MCF 10A (cell line): Measurements from ENCODE around the gene IKBKE. TPM values are rescaled to one million over a fixed set of nuclear protein-coding genes. Genes with fewer than 3 reads are reported as not detected.
A peak's percentile ranks its signal among the peaks of the same experiment; 100 is the strongest.

Source experiments
- BruUV-seq: library from RNA; stranded (reverse); fragments of 400-500 nt; replicated peaks from 2 replicates; lab custom pipeline; 2021; lab: Mats Ljungman, UMichigan
- CTCF ChIA-PET: fragments of 300-600 bp; sonication (Branson Sonifier 250); formaldehyde crosslinking; extraction: SDS; loops from one replicate; lab custom pipeline; 2021; ENCODE audit warnings: antibody characterized with exemption, inconsistent platforms; lab: Yijun Ruan, JAX
- POLR2A ChIA-PET: fragments of 300-600, 350-650 bp; sonication (Branson Sonifier 250); formaldehyde crosslinking; extraction: SDS; loops from one replicate; lab custom pipeline; 2020; ENCODE audit warnings: antibody characterized with exemption, inconsistent platforms; lab: Yijun Ruan, JAX
- DNase-seq: peaks from one replicate; pipeline ENCODE4 v3.0.0-alpha.2; 2018; ENCODE audit not compliant: unreplicated experiment
- H3K27ac Mint-ChIP-seq: one replicate; pipeline ENCODE4 v1.8.0; 2022; ENCODE audit warnings: mild to moderate bottlenecking, low read depth, mixed read lengths; ENCODE audit not compliant: unreplicated experiment
- H3K27me3 Mint-ChIP-seq: one replicate; pipeline ENCODE4 v1.8.0; 2022; ENCODE audit warnings: mixed read lengths; ENCODE audit not compliant: insufficient read depth, unreplicated experiment
- H3K36me3 Mint-ChIP-seq: one replicate; pipeline ENCODE4 v1.8.0; 2022; ENCODE audit warnings: mild to moderate bottlenecking, moderate library complexity, mixed read lengths; ENCODE audit not compliant: insufficient read depth, unreplicated experiment
- H3K4me1 Mint-ChIP-seq: one replicate; pipeline ENCODE4 v1.8.0; 2022; ENCODE audit warnings: mixed read lengths; ENCODE audit not compliant: insufficient read depth, unreplicated experiment
- H3K4me3 Mint-ChIP-seq: one replicate; pipeline ENCODE4 v1.8.0; 2022; ENCODE audit warnings: mild to moderate bottlenecking, moderate library complexity, mixed read lengths; ENCODE audit not compliant: unreplicated experiment
- H3K9me3 Mint-ChIP-seq: one replicate; pipeline ENCODE4 v1.8.0; 2022; ENCODE audit warnings: mixed read lengths; ENCODE audit not compliant: unreplicated experiment
- intact Hi-C: fragments of 100-400 bp; cut with micrococcal nuclease; formaldehyde crosslinking; loops from 2 replicates; pipeline ENCODE4 v1.14.1; 2022
- total RNA-seq: library from RNA; stranded (reverse); gene quantifications from 2 replicates; pipeline ENCODE4 v1.2.3, GENCODE V29; 2022
- TF ChIP-seq, protein P1 (sequence below): fragments of 200-600 bp; IDR thresholded peaks from one replicate; pipeline ENCODE4 v1.8.0; 2022; ENCODE audit warnings: antibody characterized with exemption, mild to moderate bottlenecking; ENCODE audit not compliant: unreplicated experiment

Gene IKBKE
- total RNA-seq, 1 experiment from 2014 or later = 12.1 TPM

DNA sequence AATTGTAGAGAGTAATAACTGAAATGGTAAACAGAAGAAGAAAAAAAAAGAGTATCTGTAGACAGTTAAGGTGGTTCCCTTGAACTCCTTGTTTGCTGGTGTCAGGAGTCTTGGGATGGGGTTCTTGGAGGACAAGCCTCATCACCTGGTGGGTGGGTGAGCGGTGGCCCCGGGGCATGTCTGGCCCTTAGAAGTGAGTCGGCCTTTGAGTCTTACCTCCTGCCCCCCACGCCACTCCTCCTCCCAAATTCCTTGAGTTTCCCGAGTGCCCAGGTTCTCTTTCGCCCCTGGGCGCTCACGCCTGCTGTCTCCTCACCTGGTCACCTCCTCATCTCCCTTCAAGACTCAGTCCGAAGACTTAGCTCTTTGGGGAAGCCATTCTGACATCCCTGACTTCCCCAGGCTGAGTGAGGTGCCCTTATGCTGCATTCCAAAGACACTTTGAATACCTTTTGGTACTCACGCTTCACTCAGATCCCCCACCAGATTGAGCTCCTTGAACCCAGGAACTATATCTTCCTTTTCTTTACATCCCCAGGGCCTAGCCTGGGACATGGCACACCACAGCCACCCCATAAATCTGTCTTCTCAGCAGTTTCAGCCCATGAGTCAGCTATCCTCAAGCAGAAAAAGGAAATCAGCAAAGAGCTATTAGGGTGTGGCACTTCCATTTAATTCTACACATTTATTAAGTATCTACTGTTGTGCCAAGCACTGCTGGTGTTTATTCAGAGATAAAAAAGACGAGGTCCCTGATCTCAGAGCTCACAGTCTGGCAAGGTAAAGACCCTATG is 13.5 kb upstream of the IKBKE start:
- POLR2A ChIA-PET = interaction anchor here (0.9 to 1.5 kb wide), 4 partner anchors 14 to 155 kb away, joined by 3 to 4 read pairs (median 3); partner anchors contain the start of genes EIF2D and IKBKE

DNA sequence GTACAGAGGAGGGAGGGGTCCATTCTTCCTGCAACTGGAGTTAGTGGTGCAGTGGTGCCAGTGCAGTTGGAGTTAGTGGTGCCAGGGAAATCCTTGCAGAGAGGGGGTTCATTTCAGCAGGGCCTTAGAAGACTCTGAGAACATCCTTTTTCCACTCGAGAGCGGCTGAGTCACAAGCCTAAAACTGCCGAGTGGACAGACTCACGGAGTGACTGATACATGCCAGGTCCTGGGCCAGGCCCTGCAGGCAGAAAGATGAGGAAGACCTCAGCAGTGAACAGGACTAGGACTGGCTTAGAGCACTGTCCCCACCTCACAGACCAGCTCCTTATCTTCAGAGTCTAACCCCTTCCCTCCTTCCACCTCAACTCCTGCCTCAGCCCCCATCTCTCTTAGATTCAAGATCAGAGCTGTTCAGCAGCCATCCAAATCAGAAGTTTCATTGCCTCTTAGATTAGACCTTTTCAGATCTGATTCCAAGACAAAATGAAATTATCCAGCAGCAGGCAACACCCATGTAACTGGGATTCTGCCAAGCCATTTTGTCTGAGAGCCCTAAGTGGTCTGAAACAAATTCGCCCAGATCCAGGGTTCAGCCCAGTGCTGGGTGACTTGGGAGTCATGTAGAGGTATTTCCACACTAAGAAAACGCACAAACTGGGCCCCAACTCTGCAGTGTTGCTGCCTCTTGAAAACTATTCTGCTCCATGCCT is 12.7 kb upstream of the IKBKE start:
- ChIA-PET CTCF (interaction anchor here (0.6 to 11.7 kb wide), 10 partner anchors 8 to 207 kb away, joined by 3 to 254 read pairs (median 4); partner anchors contain the start of gene IKBKE), POLR2A (interaction anchor here (0.9 to 1.5 kb wide), 4 partner anchors 13 to 154 kb away, joined by 3 to 4 read pairs (median 3); partner anchors contain the start of genes EIF2D and IKBKE)
- no peak overlapping the region for H3K4me3 Mint-ChIP-seq

More for the DNA sequence above, 13.5 kb upstream of the IKBKE start:
- TF ChIP-seq, protein P1, sequence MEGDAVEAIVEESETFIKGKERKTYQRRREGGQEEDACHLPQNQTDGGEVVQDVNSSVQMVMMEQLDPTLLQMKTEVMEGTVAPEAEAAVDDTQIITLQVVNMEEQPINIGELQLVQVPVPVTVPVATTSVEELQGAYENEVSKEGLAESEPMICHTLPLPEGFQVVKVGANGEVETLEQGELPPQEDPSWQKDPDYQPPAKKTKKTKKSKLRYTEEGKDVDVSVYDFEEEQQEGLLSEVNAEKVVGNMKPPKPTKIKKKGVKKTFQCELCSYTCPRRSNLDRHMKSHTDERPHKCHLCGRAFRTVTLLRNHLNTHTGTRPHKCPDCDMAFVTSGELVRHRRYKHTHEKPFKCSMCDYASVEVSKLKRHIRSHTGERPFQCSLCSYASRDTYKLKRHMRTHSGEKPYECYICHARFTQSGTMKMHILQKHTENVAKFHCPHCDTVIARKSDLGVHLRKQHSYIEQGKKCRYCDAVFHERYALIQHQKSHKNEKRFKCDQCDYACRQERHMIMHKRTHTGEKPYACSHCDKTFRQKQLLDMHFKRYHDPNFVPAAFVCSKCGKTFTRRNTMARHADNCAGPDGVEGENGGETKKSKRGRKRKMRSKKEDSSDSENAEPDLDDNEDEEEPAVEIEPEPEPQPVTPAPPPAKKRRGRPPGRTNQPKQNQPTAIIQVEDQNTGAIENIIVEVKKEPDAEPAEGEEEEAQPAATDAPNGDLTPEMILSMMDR = no peak
- H3K27me3 Mint-ChIP-seq = no peaks in the 10 kb centered on the region
- DNase-seq = peak; percentile 42
- H3K4me1 Mint-ChIP-seq = peaks cover 12% of the 10 kb centered on the region
- H3K27ac Mint-ChIP-seq = peak overlapping the region; percentile 0
- no peak overlapping the region for H3K4me3 Mint-ChIP-seq
- no peaks in the 10 kb centered on the region for H3K9me3 Mint-ChIP-seq
- BruUV-seq = no TSS peak
- intact Hi-C loops = no loop called here
- CTCF ChIA-PET = interaction anchor here (0.5 to 11.7 kb wide), 11 partner anchors 9 to 1140 kb away, joined by 3 to 254 read pairs (median 4); partner anchors contain the start of gene IKBKE
- peaks cover 59% of the 10 kb centered on the region for H3K36me3 Mint-ChIP-seq

DNA sequence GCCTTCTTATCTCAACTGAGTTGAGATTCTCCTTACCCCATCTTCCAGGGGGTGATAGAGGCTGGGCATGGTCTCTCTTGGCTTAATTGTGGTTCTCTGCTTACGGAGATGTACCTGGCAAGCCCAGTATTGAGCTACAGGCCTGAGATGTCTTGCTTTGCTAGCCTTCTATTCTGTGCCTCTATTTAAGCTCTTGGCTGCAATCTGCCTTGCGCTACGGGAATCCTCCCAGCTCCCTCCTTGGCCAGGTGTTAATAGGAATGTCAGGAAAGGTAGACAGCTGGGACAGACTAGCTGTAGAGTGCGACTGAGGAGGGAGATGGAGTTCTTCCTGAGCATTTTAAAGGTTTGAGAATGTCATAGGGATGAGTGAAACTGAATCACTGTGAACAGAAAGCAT is 10.6 kb upstream of the IKBKE start:
- BruUV-seq = no TSS peak
- H3K36me3 Mint-ChIP-seq = peaks cover 44% of the 10 kb centered on the region
- H3K27me3 Mint-ChIP-seq = no peaks in the 10 kb centered on the region
- POLR2A ChIA-PET = interaction anchor here (3.9 kb wide), 1 partner anchor 11 kb away, joined by 20 read pairs; the partner anchor contains the start of gene IKBKE
- H3K4me1 Mint-ChIP-seq = peaks cover 21% of the 10 kb centered on the region
- no peak for DNase-seq
- H3K4me3 Mint-ChIP-seq = no peak overlapping the region
- TF ChIP-seq, protein P1 = no peak
- CTCF ChIA-PET = interaction anchor here (0.5 to 11.7 kb wide), 15 partner anchors 10 to 205 kb away, joined by 3 to 254 read pairs (median 4); partner anchors contain the start of gene IKBKE
- no peaks in the 10 kb centered on the region for H3K9me3 Mint-ChIP-seq
- intact Hi-C loops = no loop called here
- no peak overlapping the region for H3K27ac Mint-ChIP-seq

More for the DNA sequence above, 12.7 kb upstream of the IKBKE start:
- intact Hi-C loops = no loop called here
- Mint-ChIP-seq H3K27ac (peak overlapping the region; percentile 0), H3K9me3 (no peaks in the 10 kb centered on the region), H3K36me3 (peaks cover 54% of the 10 kb centered on the region), H3K4me1 (peaks cover 12% of the 10 kb centered on the region), H3K27me3 (no peaks in the 10 kb centered on the region)
- TF ChIP-seq, protein P1 = no peak
- DNase-seq = no peak
- BruUV-seq = no TSS peak
